Endothelial cell (in vitro differentiated cells): ENCODE results near the gene FOXD1. TPM values are rescaled to one million over a fixed set of nuclear protein-coding genes. Genes with fewer than 3 reads are reported as not detected.
A peak's percentile ranks its signal among the peaks of the same experiment; 100 is the strongest.

Experiments
- DNase-seq: peaks from one replicate; pipeline ENCODE4 v3.0.0; 2021; ENCODE audit warnings: low spot score
- H3K27ac Mint-ChIP-seq: one replicate; pipeline ENCODE4 v1.8.0; 2021; ENCODE audit warnings: mixed read lengths, inconsistent platforms; ENCODE audit not compliant: unreplicated experiment
- H3K27me3 Mint-ChIP-seq: one replicate; pipeline ENCODE4 v1.8.0; 2021; ENCODE audit warnings: mild to moderate bottlenecking, moderate library complexity, mixed read lengths, inconsistent platforms; ENCODE audit not compliant: unreplicated experiment
- H3K36me3 Mint-ChIP-seq: one replicate; pipeline ENCODE4 v1.8.0; 2021; ENCODE audit warnings: mild to moderate bottlenecking, low read depth, mixed read lengths, inconsistent platforms; ENCODE audit not compliant: unreplicated experiment
- H3K4me1 Mint-ChIP-seq: one replicate; pipeline ENCODE4 v1.8.0; 2021; ENCODE audit warnings: mild to moderate bottlenecking, mixed read lengths, inconsistent platforms; ENCODE audit not compliant: unreplicated experiment
- H3K4me3 Mint-ChIP-seq: one replicate; pipeline ENCODE4 v1.8.0; 2021; ENCODE audit warnings: mild to moderate bottlenecking, mixed read lengths, inconsistent platforms; ENCODE audit not compliant: unreplicated experiment
- H3K9me3 Mint-ChIP-seq: one replicate; pipeline ENCODE4 v1.8.0; 2021; ENCODE audit warnings: mixed read lengths, inconsistent platforms; ENCODE audit not compliant: unreplicated experiment
- CTCF ChIP-seq: fragments of 200-600 bp; sonication (generic); IDR thresholded peaks from one replicate; pipeline ENCODE4 v1.5.0; 2021; ENCODE audit warnings: antibody characterized with exemption; ENCODE audit not compliant: unreplicated experiment
- total RNA-seq: library from RNA; stranded (reverse); fragmentation: NEBNext Ultra II Directional; extraction: Animal tissue kit (Norgen Biotek cat#: 25700); gene quantifications from one replicate; pipeline ENCODE4 v1.2.1, GENCODE V29; 2021; ENCODE audit not compliant: unreplicated experiment

FOXD1 gene
- total RNA-seq, 1 donor from 2014 or later: 0.33 TPM

- DNase-seq: peak; percentile 52
- Mint-ChIP-seq H3K4me1 (peaks cover 20% of the 10 kb centered on the region), H3K27ac (no peak overlapping the region), H3K9me3 (no peaks in the 10 kb centered on the region), H3K36me3 (no peaks in the 10 kb centered on the region), H3K27me3 (peaks cover 22% of the 10 kb centered on the region), H3K4me3 (peak overlapping the region; percentile 71)
- no peak for TF ChIP-seq CTCF
Observed at GRCh38 chr5:73447530-73448462, 781 bp downstream of the FOXD1 start.

GRCh38 chr5:73446631-73447529 lies 1.7 kb downstream of the FOXD1 start:
- TF ChIP-seq CTCF: no peak
- H3K4me3 Mint-ChIP-seq: peak overlapping the region; percentile 79
- H3K9me3 Mint-ChIP-seq: no peaks in the 10 kb centered on the region
- H3K27me3 Mint-ChIP-seq: peaks cover 25% of the 10 kb centered on the region
- DNase-seq: peak; percentile 36
- H3K27ac Mint-ChIP-seq: no peak overlapping the region
- H3K4me1 Mint-ChIP-seq: peaks cover 20% of the 10 kb centered on the region
- no peaks in the 10 kb centered on the region for H3K36me3 Mint-ChIP-seq

- peaks cover 19% of the 10 kb centered on the region for H3K4me1 Mint-ChIP-seq
- H3K9me3 Mint-ChIP-seq: no peaks in the 10 kb centered on the region
- DNase-seq: no peak
- H3K4me3 Mint-ChIP-seq: peak overlapping the region; percentile 79
- H3K36me3 Mint-ChIP-seq: no peaks in the 10 kb centered on the region
- TF ChIP-seq CTCF: no peak
- no peak overlapping the region for H3K27ac Mint-ChIP-seq
- H3K27me3 Mint-ChIP-seq: peaks cover 26% of the 10 kb centered on the region
Observed at GRCh38 chr5:73445665-73446630, 2.6 kb downstream of the FOXD1 start.

GRCh38 chr5:73444499-73445438 lies 3.8 kb downstream of the FOXD1 start:
- TF ChIP-seq CTCF: no peak
- Mint-ChIP-seq H3K36me3 (no peaks in the 10 kb centered on the region), H3K27me3 (peaks cover 30% of the 10 kb centered on the region), H3K4me3 (no peak overlapping the region), H3K9me3 (no peaks in the 10 kb centered on the region), H3K27ac (no peak overlapping the region), H3K4me1 (peaks cover 14% of the 10 kb centered on the region)
- no peak for DNase-seq
